ENCODE measurements around the gene KANSL2.

GRCh38 chr12:48678551-48679185 is 3.4 kb downstream of the KANSL2 start:
- TF ChIP-seq POLR2A (IDR thresholded peaks at IDR 0.05; ENCODE audit: low read depth, low read length) = no peak
- TF ChIP-seq POLR2AphosphoS5 (IDR thresholded peaks at IDR 0.05; ENCODE audit: low read depth, low read length) = no peak

Data from GM12891 (cell line).